Memory B cell (primary cell): ENCODE data around the gene KIAA1210.

Source experiments
- ATAC-seq: fragments of 150-1000 bp; cut with Tn5 transposase; 2 replicates; pipeline ENCODE4 v1.10.0; 2021; ENCODE audit warnings: low read depth, mild to moderate bottlenecking, moderate library complexity
- DNase-seq, 2 donors: peaks; one replicate each; pipeline ENCODE4 v3.0.0; 2022; ENCODE audit warnings: low spot score in 2 of 2
- H3K27ac Mint-ChIP-seq: one replicate; pipeline ENCODE4 v1.8.0; 2022; ENCODE audit warnings: mild to moderate bottlenecking, moderate library complexity, mixed read lengths
- H3K27me3 Mint-ChIP-seq: one replicate; pipeline ENCODE4 v1.8.0; 2022; ENCODE audit warnings: mixed read lengths
- H3K36me3 Mint-ChIP-seq: one replicate; pipeline ENCODE4 v1.8.0; 2022; ENCODE audit warnings: mild to moderate bottlenecking, mixed read lengths
- H3K4me1 Mint-ChIP-seq: one replicate; pipeline ENCODE4 v1.8.0; 2022; ENCODE audit warnings: mixed read lengths
- H3K4me3 Mint-ChIP-seq: one replicate; pipeline ENCODE4 v1.8.0; 2022; ENCODE audit warnings: mild to moderate bottlenecking, moderate library complexity, mixed read lengths
- H3K9me3 Mint-ChIP-seq: one replicate; pipeline ENCODE4 v1.8.0; 2022; ENCODE audit warnings: mixed read lengths

KIAA1210 gene

GRCh38 chrX:119130911-119131310, 3.3 kb upstream of the KIAA1210 start:
- H3K4me1 Mint-ChIP-seq, result no peaks in the 10 kb centered on the region
- no peaks in the 10 kb centered on the region for H3K36me3 Mint-ChIP-seq
- no peak overlapping the region for H3K4me3 Mint-ChIP-seq
- peaks cover 18% of the 10 kb centered on the region for H3K27me3 Mint-ChIP-seq
- no peak overlapping the region for H3K27ac Mint-ChIP-seq
- DNase-seq, result no peak
- ATAC-seq, result no peak
- H3K9me3 Mint-ChIP-seq, result no peaks in the 10 kb centered on the region

- H3K4me1 Mint-ChIP-seq, result no peaks in the 10 kb centered on the region
- ATAC-seq (no peak), DNase-seq (no peak)
- no peak overlapping the region for H3K27ac Mint-ChIP-seq
- no peak overlapping the region for H3K4me3 Mint-ChIP-seq
- peaks cover 2% of the 10 kb centered on the region for H3K27me3 Mint-ChIP-seq
- H3K36me3 Mint-ChIP-seq, result no peaks in the 10 kb centered on the region
- no peaks in the 10 kb centered on the region for H3K9me3 Mint-ChIP-seq
Observed at GRCh38 chrX:119121341-119121740, 6.3 kb downstream of the KIAA1210 start.

- Mint-ChIP-seq H3K36me3 (no peaks in the 10 kb centered on the region), H3K27ac (no peak overlapping the region), H3K9me3 (no peaks in the 10 kb centered on the region), H3K4me3 (no peak overlapping the region), H3K27me3 (peaks cover 2% of the 10 kb centered on the region), H3K4me1 (no peaks in the 10 kb centered on the region)
- DNase-seq (peak; percentile 28 to 44), ATAC-seq (peak; percentile 72)
Observed at GRCh38 chrX:119118780-119119395, 8.7 kb downstream of the KIAA1210 start.

GRCh38 chrX:119107206-119107605, 20.4 kb downstream of the KIAA1210 start:
- Mint-ChIP-seq H3K27ac (no peak overlapping the region), H3K4me1 (no peaks in the 10 kb centered on the region), H3K36me3 (no peaks in the 10 kb centered on the region), H3K4me3 (no peak overlapping the region), H3K9me3 (no peaks in the 10 kb centered on the region), H3K27me3 (peaks cover 2% of the 10 kb centered on the region)
- DNase-seq (no peak), ATAC-seq (no peak)

GRCh38 chrX:119105826-119106225, 21.8 kb downstream of the KIAA1210 start:
- Mint-ChIP-seq H3K4me3 (no peak overlapping the region), H3K36me3 (no peaks in the 10 kb centered on the region), H3K4me1 (no peaks in the 10 kb centered on the region), H3K9me3 (no peaks in the 10 kb centered on the region), H3K27ac (no peak overlapping the region), H3K27me3 (peaks cover 2% of the 10 kb centered on the region)
- ATAC-seq, result no peak
- no peak for DNase-seq

- no peak overlapping the region for H3K4me3 Mint-ChIP-seq
- peaks cover 4% of the 10 kb centered on the region for H3K27me3 Mint-ChIP-seq
- ATAC-seq (no peak), DNase-seq (no peak)
- H3K9me3 Mint-ChIP-seq, result no peaks in the 10 kb centered on the region
- H3K4me1 Mint-ChIP-seq, result no peaks in the 10 kb centered on the region
- H3K27ac Mint-ChIP-seq, result no peak overlapping the region
- no peaks in the 10 kb centered on the region for H3K36me3 Mint-ChIP-seq
Observed at GRCh38 chrX:119101168-119101567, 26.4 kb downstream of the KIAA1210 start.

GRCh38 chrX:119095936-119096335, 31.7 kb downstream of the KIAA1210 start:
- H3K27ac Mint-ChIP-seq, result no peak overlapping the region
- H3K4me3 Mint-ChIP-seq, result no peak overlapping the region
- ATAC-seq, result no peak
- H3K4me1 Mint-ChIP-seq, result no peaks in the 10 kb centered on the region
- DNase-seq, result no peak
- H3K27me3 Mint-ChIP-seq, result peaks cover 2% of the 10 kb centered on the region
- H3K9me3 Mint-ChIP-seq, result no peaks in the 10 kb centered on the region
- no peaks in the 10 kb centered on the region for H3K36me3 Mint-ChIP-seq

- Mint-ChIP-seq H3K27me3 (peaks cover 2% of the 10 kb centered on the region), H3K4me3 (no peak overlapping the region), H3K36me3 (no peaks in the 10 kb centered on the region), H3K4me1 (peaks cover under 1% of the 10 kb centered on the region), H3K27ac (no peak overlapping the region), H3K9me3 (no peaks in the 10 kb centered on the region)
- ATAC-seq (no peak), DNase-seq (no peak)
Observed at GRCh38 chrX:119094819-119095218, 32.8 kb downstream of the KIAA1210 start.

- no peak overlapping the region for H3K27ac Mint-ChIP-seq
- H3K9me3 Mint-ChIP-seq, result no peaks in the 10 kb centered on the region
- H3K4me3 Mint-ChIP-seq, result no peak overlapping the region
- H3K4me1 Mint-ChIP-seq, result peaks cover 7% of the 10 kb centered on the region
- H3K36me3 Mint-ChIP-seq, result no peaks in the 10 kb centered on the region
- ATAC-seq, result no peak
- peaks cover 2% of the 10 kb centered on the region for H3K27me3 Mint-ChIP-seq
- DNase-seq, result no peak
Observed at GRCh38 chrX:119093991-119094735, 33.4 kb downstream of the KIAA1210 start.

- H3K4me1 Mint-ChIP-seq, result peaks cover 7% of the 10 kb centered on the region
- no peak for DNase-seq
- no peaks in the 10 kb centered on the region for H3K27me3 Mint-ChIP-seq
- H3K27ac Mint-ChIP-seq, result no peak overlapping the region
- no peaks in the 10 kb centered on the region for H3K9me3 Mint-ChIP-seq
- no peaks in the 10 kb centered on the region for H3K36me3 Mint-ChIP-seq
- ATAC-seq, result no peak
- H3K4me3 Mint-ChIP-seq, result no peak overlapping the region
Observed at GRCh38 chrX:119090627-119091026, 37.0 kb downstream of the KIAA1210 start.

- Mint-ChIP-seq H3K9me3 (no peaks in the 10 kb centered on the region), H3K36me3 (no peaks in the 10 kb centered on the region), H3K27me3 (no peaks in the 10 kb centered on the region), H3K4me3 (no peak overlapping the region), H3K27ac (peak overlapping the region; percentile 5), H3K4me1 (peaks cover 7% of the 10 kb centered on the region)
- DNase-seq, result peak in 1 of 2 donors; percentile 3
- ATAC-seq, result peak; percentile 88
Observed at GRCh38 chrX:119089619-119090018, 38.0 kb downstream of the KIAA1210 start.

- Mint-ChIP-seq H3K36me3 (no peaks in the 10 kb centered on the region), H3K4me3 (no peak overlapping the region), H3K27me3 (no peaks in the 10 kb centered on the region), H3K27ac (no peak overlapping the region), H3K4me1 (peaks cover 7% of the 10 kb centered on the region), H3K9me3 (no peaks in the 10 kb centered on the region)
- ATAC-seq (no peak), DNase-seq (no peak)
Observed at GRCh38 chrX:119087121-119087520, 40.5 kb downstream of the KIAA1210 start.

- ATAC-seq, result no peak
- no peaks in the 10 kb centered on the region for H3K36me3 Mint-ChIP-seq
Observed at GRCh38 chrX:119084766-119085165, 42.8 kb downstream of the KIAA1210 start.

GRCh38 chrX:119082278-119082677, 45.3 kb downstream of the KIAA1210 start:
- Mint-ChIP-seq H3K4me1 (no peaks in the 10 kb centered on the region), H3K4me3 (no peak overlapping the region), H3K36me3 (peaks cover 1% of the 10 kb centered on the region), H3K27ac (no peak overlapping the region), H3K9me3 (no peaks in the 10 kb centered on the region), H3K27me3 (peaks cover 5% of the 10 kb centered on the region)
- no peak for DNase-seq
- no peak for ATAC-seq

More at GRCh38 chrX:119084766-119085165, 42.8 kb downstream of the KIAA1210 start:
- H3K4me1 Mint-ChIP-seq, result peaks cover 6% of the 10 kb centered on the region
- H3K4me3 Mint-ChIP-seq, result no peak overlapping the region
- DNase-seq, result no peak
- H3K27me3 Mint-ChIP-seq, result no peaks in the 10 kb centered on the region
- H3K9me3 Mint-ChIP-seq, result no peaks in the 10 kb centered on the region
- H3K27ac Mint-ChIP-seq, result no peak overlapping the region
